ENCODE measurements around the gene RDH5.
A peak's percentile ranks its signal among the peaks of the same experiment; 100 is the strongest.

RDH5 gene

DNA sequence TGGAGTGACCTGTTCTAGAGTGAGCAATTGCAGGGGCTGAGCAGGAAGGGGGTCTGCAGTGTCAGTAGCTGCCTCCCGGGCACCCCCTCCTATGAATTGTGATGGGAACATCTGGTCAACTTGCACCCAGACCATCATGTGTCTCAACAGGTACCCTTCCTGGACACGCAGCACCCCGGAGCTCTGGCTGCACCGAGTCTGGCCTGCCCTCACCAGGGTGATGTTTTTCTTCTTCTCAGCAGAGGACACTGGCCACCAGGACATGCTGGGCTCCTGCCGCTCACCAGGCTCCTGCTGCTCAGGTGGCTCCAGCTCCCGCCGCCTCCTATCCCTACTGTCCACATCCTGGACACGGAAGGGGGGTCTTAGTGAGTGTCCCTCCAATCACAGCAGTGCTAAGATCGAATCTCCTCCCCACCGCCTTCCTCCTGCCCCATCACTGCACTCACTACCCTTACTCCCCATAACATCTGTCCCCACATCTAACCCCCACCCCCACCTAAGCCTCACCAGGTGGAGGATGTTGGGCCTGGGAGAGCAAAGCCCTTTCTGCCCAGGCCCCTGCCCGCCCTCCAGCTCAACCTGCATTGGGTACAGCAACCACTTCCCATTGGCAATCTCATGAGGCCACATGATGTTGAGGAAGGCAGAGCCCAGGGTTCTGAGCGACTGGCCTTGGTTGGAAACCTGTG, 27.4 kb upstream of the RDH5 start:
- no peak for ATAC-seq
- no peaks in the 10 kb centered on the region for H3K36me3 Mint-ChIP-seq
- peaks cover 2% of the 10 kb centered on the region for H3K4me1 Mint-ChIP-seq
- no peak overlapping the region for H3K27ac Mint-ChIP-seq
- no peaks in the 10 kb centered on the region for H3K27me3 Mint-ChIP-seq
- no peaks in the 10 kb centered on the region for H3K9me3 Mint-ChIP-seq
- H3K4me3 Mint-ChIP-seq = no peak overlapping the region

DNA sequence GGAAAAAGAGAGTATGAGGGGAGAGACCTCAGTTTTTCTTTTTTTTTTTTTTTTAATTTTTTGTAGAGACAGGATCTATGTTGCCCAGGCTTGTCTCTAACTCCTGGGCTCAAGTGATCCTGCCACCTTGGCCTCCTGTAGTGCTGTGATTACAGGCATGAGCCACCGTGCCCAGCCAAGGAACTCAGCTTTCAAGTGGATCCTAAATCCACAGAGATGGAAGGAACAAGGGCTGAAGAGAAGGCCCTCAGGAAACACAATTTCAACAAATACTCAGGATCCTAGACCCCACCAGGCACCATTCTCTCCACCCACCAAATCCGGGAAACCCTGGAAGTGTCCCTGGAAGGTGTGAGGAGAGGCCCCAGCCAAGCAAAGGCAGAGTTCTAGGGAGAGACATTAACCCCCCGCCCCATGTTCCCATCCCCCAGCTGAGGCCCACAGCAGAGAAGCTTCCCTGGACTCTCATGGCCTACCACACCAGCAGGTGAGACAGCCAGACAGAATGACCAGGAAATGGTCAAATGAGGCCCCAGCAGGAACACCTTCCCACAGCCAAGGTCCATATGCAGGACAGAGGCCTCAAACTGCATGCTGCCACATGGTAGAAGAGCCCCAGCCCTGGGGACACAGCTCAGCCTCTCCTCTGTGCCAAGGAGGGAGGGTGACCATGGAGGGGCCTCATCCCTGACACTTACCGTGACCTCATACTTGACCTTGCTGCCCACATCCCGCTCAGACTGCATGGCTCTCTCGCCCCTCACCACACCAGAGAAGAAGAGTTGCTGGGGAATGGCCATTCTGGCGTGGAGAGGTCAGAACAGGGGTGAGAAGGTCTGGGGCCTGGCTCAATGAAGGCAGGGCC, 26.6 kb upstream of the RDH5 start:
- Mint-ChIP-seq H3K4me1 (no peaks in the 10 kb centered on the region), H3K4me3 (no peak overlapping the region), H3K27me3 (no peaks in the 10 kb centered on the region), H3K9me3 (no peaks in the 10 kb centered on the region), H3K27ac (no peak overlapping the region), H3K36me3 (no peaks in the 10 kb centered on the region)
- ATAC-seq = no peak

GRCh38 chr12:55694188-55694515, 26.0 kb upstream of the RDH5 start:
- no peaks in the 10 kb centered on the region for H3K4me1 Mint-ChIP-seq
- H3K36me3 Mint-ChIP-seq = no peaks in the 10 kb centered on the region
- no peaks in the 10 kb centered on the region for H3K27me3 Mint-ChIP-seq
- no peak overlapping the region for H3K27ac Mint-ChIP-seq
- no peak overlapping the region for H3K4me3 Mint-ChIP-seq
- H3K9me3 Mint-ChIP-seq = no peaks in the 10 kb centered on the region
- ATAC-seq = no peak

- H3K36me3 Mint-ChIP-seq = no peaks in the 10 kb centered on the region
- no peaks in the 10 kb centered on the region for H3K9me3 Mint-ChIP-seq
- no peak for ATAC-seq
- no peak overlapping the region for H3K27ac Mint-ChIP-seq
- H3K4me3 Mint-ChIP-seq = no peak overlapping the region
- no peaks in the 10 kb centered on the region for H3K27me3 Mint-ChIP-seq
- no peaks in the 10 kb centered on the region for H3K4me1 Mint-ChIP-seq
Observed at GRCh38 chr12:55694651-55695050, 25.5 kb upstream of the RDH5 start.

- H3K4me1 Mint-ChIP-seq = no peaks in the 10 kb centered on the region
- H3K9me3 Mint-ChIP-seq = no peaks in the 10 kb centered on the region
- H3K27ac Mint-ChIP-seq = no peak overlapping the region
- no peaks in the 10 kb centered on the region for H3K36me3 Mint-ChIP-seq
- H3K4me3 Mint-ChIP-seq = no peak overlapping the region
- ATAC-seq = no peak
- no peaks in the 10 kb centered on the region for H3K27me3 Mint-ChIP-seq
Observed at GRCh38 chr12:55695349-55695748, 24.8 kb upstream of the RDH5 start.

DNA sequence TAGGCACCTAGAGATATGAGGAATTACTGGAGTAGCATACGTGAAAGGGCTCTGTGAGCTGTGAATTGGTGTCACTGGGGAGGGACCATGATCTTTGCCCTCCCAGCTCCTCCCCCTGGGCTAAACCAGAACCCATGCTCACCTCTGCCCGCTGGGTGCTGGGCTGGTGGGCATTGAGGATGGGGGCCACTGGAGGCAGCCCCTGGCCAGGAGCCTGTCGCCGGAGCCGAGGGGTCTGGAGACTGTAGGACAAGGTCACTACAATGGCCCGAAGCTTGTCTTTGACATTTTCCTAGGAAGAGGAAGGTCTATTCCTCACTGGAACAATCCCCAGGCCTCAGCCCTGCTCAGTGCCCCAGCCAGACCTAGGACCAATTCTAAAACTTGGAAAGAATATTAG, 24.1 kb upstream of the RDH5 start:
- no peaks in the 10 kb centered on the region for H3K4me1 Mint-ChIP-seq
- ATAC-seq = no peak
- no peaks in the 10 kb centered on the region for H3K27me3 Mint-ChIP-seq
- no peak overlapping the region for H3K4me3 Mint-ChIP-seq
- no peak overlapping the region for H3K27ac Mint-ChIP-seq
- H3K36me3 Mint-ChIP-seq = no peaks in the 10 kb centered on the region
- no peaks in the 10 kb centered on the region for H3K9me3 Mint-ChIP-seq

- Mint-ChIP-seq H3K9me3 (no peaks in the 10 kb centered on the region), H3K4me3 (no peak overlapping the region), H3K36me3 (no peaks in the 10 kb centered on the region), H3K4me1 (no peaks in the 10 kb centered on the region), H3K27ac (no peak overlapping the region), H3K27me3 (no peaks in the 10 kb centered on the region)
- no peak for ATAC-seq
Observed at GRCh38 chr12:55696796-55697462, 23.3 kb upstream of the RDH5 start.

GRCh38 chr12:55697686-55698085, 22.5 kb upstream of the RDH5 start:
- no peak for ATAC-seq
- Mint-ChIP-seq H3K4me1 (no peaks in the 10 kb centered on the region), H3K27me3 (no peaks in the 10 kb centered on the region), H3K36me3 (no peaks in the 10 kb centered on the region), H3K9me3 (no peaks in the 10 kb centered on the region), H3K27ac (no peak overlapping the region), H3K4me3 (no peak overlapping the region)

DNA sequence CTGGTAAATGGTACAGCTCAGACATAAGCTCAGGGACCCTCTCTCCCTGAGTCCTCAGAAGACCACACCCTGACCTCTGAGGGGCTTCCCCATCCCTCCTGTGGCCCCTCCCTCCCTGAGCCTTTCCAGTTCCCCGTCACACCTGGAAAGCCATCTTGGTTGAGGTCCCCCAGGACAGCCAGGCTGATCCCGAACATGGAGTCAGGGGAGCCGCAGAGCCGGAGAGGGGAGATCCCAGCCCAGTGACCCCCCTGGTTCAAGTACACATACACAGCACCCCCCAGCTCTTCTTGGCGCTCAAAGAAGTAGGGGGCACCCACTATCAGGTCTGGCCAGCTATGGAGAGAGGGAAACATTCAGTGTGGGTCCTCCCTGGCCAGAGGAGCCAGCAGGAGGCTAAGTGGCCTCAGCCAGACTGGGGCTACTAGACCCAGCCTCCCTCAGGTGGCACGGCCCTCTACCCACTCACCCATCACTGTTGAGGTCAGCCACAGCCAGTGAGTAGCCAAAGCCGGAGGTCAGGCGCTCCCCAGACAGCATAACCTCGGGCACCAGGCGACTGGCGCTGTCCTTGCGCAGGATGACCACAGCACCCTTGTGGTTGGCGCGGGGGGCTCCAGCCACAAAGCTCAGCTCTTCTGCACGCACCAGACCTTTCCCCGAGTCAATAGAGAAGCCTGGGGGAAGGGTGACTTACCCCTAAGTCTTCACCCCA, 21.8 kb upstream of the RDH5 start:
- Mint-ChIP-seq H3K4me1 (no peaks in the 10 kb centered on the region), H3K4me3 (no peak overlapping the region), H3K27me3 (no peaks in the 10 kb centered on the region), H3K27ac (no peak overlapping the region), H3K9me3 (no peaks in the 10 kb centered on the region), H3K36me3 (no peaks in the 10 kb centered on the region)
- no peak for ATAC-seq

- Mint-ChIP-seq H3K27me3 (no peaks in the 10 kb centered on the region), H3K27ac (no peak overlapping the region), H3K4me3 (no peak overlapping the region), H3K4me1 (no peaks in the 10 kb centered on the region), H3K9me3 (no peaks in the 10 kb centered on the region), H3K36me3 (no peaks in the 10 kb centered on the region)
- ATAC-seq = no peak
Observed at GRCh38 chr12:55698965-55699364, 21.2 kb upstream of the RDH5 start.

DNA sequence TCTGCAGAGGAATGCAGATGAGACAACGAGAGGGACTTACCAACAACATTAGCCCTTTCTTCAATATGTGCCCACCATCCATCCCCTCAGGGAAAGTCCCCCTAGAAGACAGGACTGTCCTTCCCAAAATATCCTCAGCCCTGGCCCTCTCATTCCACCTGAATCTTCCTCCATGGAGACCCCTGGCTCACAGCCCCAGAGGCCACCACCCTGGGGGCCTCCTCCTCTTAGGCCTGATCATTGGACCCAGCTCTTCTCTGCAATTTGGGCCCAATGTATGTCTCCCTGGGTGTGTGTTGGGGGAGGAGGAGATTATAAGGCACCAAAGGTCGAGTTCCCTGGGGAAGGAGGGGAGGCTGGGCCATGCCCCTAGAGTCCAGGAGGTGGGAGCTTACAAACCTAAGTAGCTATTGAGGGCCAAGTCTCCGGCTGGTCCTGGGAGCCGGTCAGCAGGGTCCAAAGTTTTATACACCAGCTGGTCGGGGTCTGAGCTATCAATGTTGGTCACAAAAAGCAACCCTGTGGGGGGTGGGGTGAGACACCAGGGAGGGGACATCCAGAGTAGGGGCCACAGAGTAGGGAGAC, 20.6 kb upstream of the RDH5 start:
- Mint-ChIP-seq H3K27ac (no peak overlapping the region), H3K4me3 (no peak overlapping the region), H3K4me1 (no peaks in the 10 kb centered on the region), H3K36me3 (no peaks in the 10 kb centered on the region), H3K9me3 (no peaks in the 10 kb centered on the region), H3K27me3 (no peaks in the 10 kb centered on the region)
- ATAC-seq = no peak

DNA sequence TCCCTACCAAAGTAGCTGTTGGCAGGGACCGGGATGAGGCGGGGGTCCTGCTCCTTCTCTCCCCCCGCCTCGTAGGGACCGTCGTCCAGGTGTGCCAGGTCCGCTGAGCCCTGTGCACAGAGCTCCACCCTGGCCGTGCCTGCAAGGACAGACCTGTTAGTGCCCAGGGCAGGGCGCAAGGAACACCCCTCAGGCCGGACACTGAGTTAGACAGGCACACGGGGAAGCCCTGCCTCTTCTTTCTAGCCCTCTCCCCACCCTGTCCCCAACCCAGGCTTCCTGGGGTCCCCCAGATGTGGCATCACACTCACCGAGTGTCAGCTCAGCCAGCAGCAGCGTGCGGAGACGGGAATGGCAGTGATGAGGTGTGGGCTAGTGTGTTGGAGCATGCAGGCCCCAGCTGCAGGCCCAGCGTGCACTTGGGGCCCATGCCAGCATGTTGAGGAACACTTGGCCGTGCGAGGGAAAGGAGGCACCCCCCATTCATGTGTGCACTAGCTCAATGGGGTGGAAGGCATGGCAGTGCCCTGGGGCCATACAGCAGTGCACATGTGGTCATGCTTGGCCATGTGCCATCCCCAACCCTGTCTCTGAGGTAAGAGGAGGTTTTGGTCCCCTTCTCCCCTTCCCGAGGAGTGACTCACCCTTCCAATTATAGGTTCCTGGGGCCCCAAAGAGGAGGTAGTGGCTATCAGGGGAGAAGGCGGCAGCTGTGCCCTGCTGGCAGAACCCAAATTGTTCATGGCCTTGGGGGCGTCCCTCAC, 19.8 kb upstream of the RDH5 start:
- no peaks in the 10 kb centered on the region for H3K36me3 Mint-ChIP-seq
- no peaks in the 10 kb centered on the region for H3K27me3 Mint-ChIP-seq
- peak; percentile 55 for ATAC-seq
- no peaks in the 10 kb centered on the region for H3K4me1 Mint-ChIP-seq
- no peak overlapping the region for H3K4me3 Mint-ChIP-seq
- H3K27ac Mint-ChIP-seq = no peak overlapping the region
- no peaks in the 10 kb centered on the region for H3K9me3 Mint-ChIP-seq

DNA sequence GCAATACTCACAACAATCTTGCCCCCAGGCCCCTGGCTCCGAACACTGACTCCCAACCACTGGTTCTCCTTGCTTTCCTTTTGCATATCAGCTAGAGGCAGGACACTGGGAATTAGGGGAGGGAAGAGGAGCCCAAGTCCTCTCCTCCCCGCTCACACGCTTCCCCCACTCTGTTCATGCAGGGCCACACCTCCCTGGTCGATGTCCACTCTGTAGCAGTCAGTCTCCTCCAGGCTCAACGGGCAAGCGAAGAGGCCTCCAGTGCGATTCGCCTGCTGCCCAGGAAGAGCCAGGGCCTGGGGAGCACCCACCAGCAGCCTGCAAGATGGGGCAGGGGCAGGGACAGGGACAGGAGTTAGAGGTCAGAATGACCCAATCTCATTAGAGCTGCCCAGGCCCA, 17.3 kb upstream of the RDH5 start:
- Mint-ChIP-seq H3K27me3 (peaks cover 9% of the 10 kb centered on the region), H3K4me3 (no peak overlapping the region), H3K4me1 (peaks cover 10% of the 10 kb centered on the region), H3K27ac (no peak overlapping the region), H3K36me3 (no peaks in the 10 kb centered on the region), H3K9me3 (no peaks in the 10 kb centered on the region)
- no peak for ATAC-seq

DNA sequence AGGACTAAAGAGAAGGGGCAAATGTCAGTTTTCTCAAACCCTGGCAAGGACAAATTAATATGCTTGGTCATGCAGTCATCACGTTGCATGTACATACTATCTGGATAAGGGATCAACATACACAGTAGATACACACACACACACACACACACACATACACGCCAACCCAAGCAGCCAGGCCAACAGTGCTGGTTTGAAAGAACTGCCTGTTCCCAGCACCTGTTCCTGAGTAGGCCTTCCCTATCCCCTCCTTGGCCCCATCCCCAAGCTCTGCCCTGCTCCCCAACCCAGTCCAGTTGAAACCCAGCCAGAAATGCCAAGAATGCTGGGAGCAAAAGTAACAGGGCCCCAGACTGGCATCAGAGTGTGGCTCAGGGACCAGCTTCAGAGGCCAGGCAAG, 16.9 kb upstream of the RDH5 start:
- Mint-ChIP-seq H3K4me1 (peaks cover 14% of the 10 kb centered on the region), H3K4me3 (no peak overlapping the region), H3K27me3 (peaks cover 13% of the 10 kb centered on the region), H3K9me3 (no peaks in the 10 kb centered on the region), H3K27ac (no peak overlapping the region), H3K36me3 (no peaks in the 10 kb centered on the region)
- no peak for ATAC-seq
